Panc1 (cell line): ENCODE measurements around the gene SLC2A1. TPM values are rescaled to one million over a fixed set of nuclear protein-coding genes. Genes with fewer than 3 reads are reported as not detected.

Source experiments
- ATAC-seq: fragments of 200-7000 bp; cut with Tn5 transposase; 2 replicates; pipeline ENCODE4 v1.9.1; 2020; ENCODE audit warnings: mild to moderate bottlenecking, moderate library complexity
- BruUV-seq: library from RNA; stranded (reverse); fragments of 400-500 nt; replicated peaks from 2 replicates; lab custom pipeline; 2021; lab: Mats Ljungman, UMichigan
- CTCF ChIA-PET: fragments of 300-600 bp; sonication (Branson Sonifier 250); formaldehyde crosslinking; loops from one replicate; lab custom pipeline; 2022; ENCODE audit warnings: antibody characterized with exemption; lab: Charles Lee
- POLR2A ChIA-PET: fragments of 300-600 bp; sonication (Branson Sonifier 250); formaldehyde crosslinking; loops from one replicate; lab custom pipeline; 2022; ENCODE audit warnings: antibody characterized with exemption; lab: Charles Lee
- DNase-seq: peaks from one replicate; pipeline ENCODE4 v3.0.0-alpha.2; 2010; ENCODE audit warnings: low read depth, low spot score
- H3K27ac ChIP-seq: 2 replicates; pipeline ENCODE4 v1.5.1; 2011; ENCODE audit warnings: mild to moderate bottlenecking, low read length, inconsistent platforms
- H3K27me3 ChIP-seq: fragments of 200-500 bp; sonication (Bioruptor generic); 2 replicates; pipeline ENCODE4 v1.6.0; 2014; ENCODE audit warnings: low read length, inconsistent platforms; ENCODE audit not compliant: control insufficient read depth, insufficient read depth
- H3K36me3 ChIP-seq: fragments of 200-500 bp; sonication (Bioruptor generic); 2 replicates; pipeline ENCODE4 v1.5.1; 2014; ENCODE audit warnings: inconsistent platforms, mild to moderate bottlenecking, low read length, moderate library complexity; ENCODE audit not compliant: control insufficient read depth, insufficient read depth
- H3K4me1 ChIP-seq: 2 replicates; pipeline ENCODE4 v1.5.1; 2011; ENCODE audit warnings: inconsistent platforms, mild to moderate bottlenecking, low read length, moderate library complexity; ENCODE audit not compliant: control insufficient read depth, insufficient read depth
- H3K4me3 ChIP-seq, 2 experiments: 2 replicates each; pipeline ENCODE4 v1.5.1; 2011 to 2012; ENCODE audit warnings: low read depth in 2 of 2, low read length in 2 of 2, mild to moderate bottlenecking in 2 of 2, inconsistent platforms in 1 of 2, moderate library complexity in 1 of 2
- H3K9me3 ChIP-seq: fragments of 200-500 bp; sonication (Bioruptor generic); 2 replicates; pipeline ENCODE4 v1.5.1; 2014; ENCODE audit warnings: low read depth, mild to moderate bottlenecking, inconsistent platforms, low read length, moderate library complexity; ENCODE audit not compliant: control insufficient read depth, insufficient read depth
- CTCF ChIP-seq: fragments of 450-650 bp; IDR thresholded peaks from 2 replicates; pipeline ENCODE4 v1.5.1; 2017; ENCODE audit warnings: mild to moderate bottlenecking
- POLR2AphosphoS5 ChIP-seq: IDR thresholded peaks from 2 replicates; pipeline ENCODE4 v1.6.1; 2012; ENCODE audit warnings: mild to moderate bottlenecking, low read depth, low read length, moderate library complexity
- REST ChIP-seq, 2 experiments: IDR thresholded peaks; 2 replicates each; pipeline ENCODE4 v1.6.1; 2011 to 2012; ENCODE audit warnings: low read depth in 2 of 2, control low read depth in 1 of 2, low read length in 1 of 2, mild to moderate bottlenecking in 1 of 2, moderate library complexity in 1 of 2; ENCODE audit not compliant: insufficient read depth in 1 of 2
- SIN3A ChIP-seq: IDR thresholded peaks from 2 replicates; pipeline ENCODE4 v1.6.1; 2012; ENCODE audit warnings: low read depth, mild to moderate bottlenecking, low read length, moderate library complexity, borderline replicate concordance; ENCODE audit not compliant: insufficient read depth
- TCF7L2 ChIP-seq: IDR thresholded peaks from 2 replicates; pipeline ENCODE4 v1.6.1; 2011; ENCODE audit warnings: mild to moderate bottlenecking, low read depth, low read length, inconsistent platforms
- in situ Hi-C: cut with HindIII; loops from 2 replicates; pipeline ENCODE4 v1.10.0; 2016; ENCODE audit warnings: low sequenced_read_pairs, low pct_unique_long_range_greater_than_20kb
- intact Hi-C: fragments of 100-400 bp; cut with micrococcal nuclease; formaldehyde crosslinking; loops from one replicate; pipeline ENCODE4 v1.10.0; 2022; ENCODE audit not compliant: unreplicated experiment
- total RNA-seq: library from RNA; stranded (reverse); gene quantifications from one replicate; pipeline ENCODE4 v1.2.1, GENCODE V29; 2021; ENCODE audit not compliant: unreplicated experiment

Gene SLC2A1
- total RNA-seq, 1 experiment from 2014 or later = 32.9 TPM

DNA sequence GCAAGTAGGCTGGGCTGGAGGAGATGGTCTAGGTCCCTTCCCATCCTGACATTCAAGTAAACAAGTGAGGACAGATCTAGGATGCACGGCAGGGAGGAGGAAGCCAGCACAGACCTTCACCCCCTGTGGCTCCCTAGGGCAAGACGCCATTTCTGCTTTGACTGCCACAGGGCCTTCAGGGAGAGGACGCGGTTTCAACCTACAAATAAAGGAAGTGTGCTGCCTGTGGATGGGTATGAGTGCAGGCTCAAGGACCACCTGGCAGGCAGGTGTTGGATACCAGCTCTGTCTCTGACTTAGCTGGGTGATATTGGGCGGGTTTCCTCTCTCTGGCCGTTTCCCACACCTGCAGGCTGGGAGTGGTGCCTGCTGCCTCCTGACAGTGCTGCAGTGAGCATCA is 16.2 kb downstream of the SLC2A1 start:
- ChIA-PET CTCF (no interaction called here), POLR2A (interaction anchor here (0.5 kb wide), 1 partner anchor 219 kb away, joined by 3 read pairs; no protein-coding TSS in a partner anchor)
- TF ChIP-seq SIN3A (no peak), CTCF (no peak), POLR2AphosphoS5 (no peak), TCF7L2 (no peak), REST (IDR thresholded peaks at IDR 0.05; ENCODE audit: insufficient read depth in 1 of 2, low read depth in 2 of 2, low read length in 1 of 2) (no peak)
- in situ Hi-C loops = no loop called here
- Histone ChIP-seq H3K9me3 (no peaks in the 10 kb centered on the region), H3K27me3 (no peaks in the 10 kb centered on the region), H3K4me3 (no peak overlapping the region), H3K36me3 (no peaks in the 10 kb centered on the region), H3K27ac (peak overlapping the region; percentile 45), H3K4me1 (peaks cover 55% of the 10 kb centered on the region)
- no peak for ATAC-seq
- DNase-seq = no peak
- intact Hi-C loops = no loop called here
- BruUV-seq = no TSS peak

- CTCF ChIA-PET = no interaction called here
- ATAC-seq = peak; percentile 57
- H3K9me3 ChIP-seq = no peaks in the 10 kb centered on the region
- in situ Hi-C loops (no loop called here), intact Hi-C loops (no loop called here)
- no peaks in the 10 kb centered on the region for H3K27me3 ChIP-seq
- H3K4me1 ChIP-seq = peaks cover 56% of the 10 kb centered on the region
- no peaks in the 10 kb centered on the region for H3K36me3 ChIP-seq
- DNase-seq = no peak
- TF ChIP-seq SIN3A (no peak), CTCF (no peak), REST (IDR thresholded peaks at IDR 0.05; ENCODE audit: insufficient read depth in 1 of 2, low read depth in 2 of 2, low read length in 1 of 2) (no peak), TCF7L2 (no peak), POLR2AphosphoS5 (no peak)
- H3K27ac ChIP-seq = peak overlapping the region; percentile 45
- POLR2A ChIA-PET = interaction anchor here (0.5 kb wide), 1 partner anchor 218 kb away, joined by 3 read pairs; no protein-coding TSS in a partner anchor
- BruUV-seq = no TSS peak
- no peak overlapping the region for H3K4me3 ChIP-seq
Measured at GRCh38 chr1:42941640-42942330, 16.9 kb downstream of the SLC2A1 start.
